ENCODE measurements around the gene DUSP12.
"Not testable (repeated sequence)": the region's sequence is repeated elsewhere in the genome, so short reads cannot be mapped to it uniquely, and the experiment has no call there.

DUSP12 gene

GRCh38 chr1:161749509-161750407, at the start of gene DUSP12:
TSS of gene DUSP12 (plus strand) at chr1:161749786. CDS start at chr1:161749802, 16 bp downstream.
- DNase-seq (ENCODE audit: low spot score) (peak; percentile 96), FAIRE-seq (no peak)

GRCh38 chr1:161702250-161702649, 47.3 kb upstream of the DUSP12 start:
- FAIRE-seq: no peak

GRCh38 chr1:161705537-161705936, 44.0 kb upstream of the DUSP12 start:
- FAIRE-seq (no peak), DNase-seq (ENCODE audit: low spot score) (no peak)

More at GRCh38 chr1:161702250-161702649, 47.3 kb upstream of the DUSP12 start:
- DNase-seq (ENCODE audit: low spot score): no peak

- DNase-seq (ENCODE audit: low spot score): no peak
- no peak for FAIRE-seq
Observed at GRCh38 chr1:161706113-161706481, 43.5 kb upstream of the DUSP12 start.

- DNase-seq (ENCODE audit: low spot score): peak; percentile 41
- no peak for FAIRE-seq
Observed at GRCh38 chr1:161706482-161707347, 42.9 kb upstream of the DUSP12 start, which contains the start of gene FCRLA. TSS of gene FCRLA (plus strand) at chr1:161707229. CDS start at chr1:161707265, 36 bp downstream.

- no peak for DNase-seq (ENCODE audit: low spot score)
- no peak for FAIRE-seq
Observed at GRCh38 chr1:161707503-161707902, 42.1 kb upstream of the DUSP12 start.

GRCh38 chr1:161709373-161709772, 40.2 kb upstream of the DUSP12 start:
- no peak for FAIRE-seq

GRCh38 chr1:161710560-161710959, 39.0 kb upstream of the DUSP12 start:
- DNase-seq (ENCODE audit: low spot score): no peak
- no peak for FAIRE-seq

More at GRCh38 chr1:161709373-161709772, 40.2 kb upstream of the DUSP12 start:
- no peak for DNase-seq (ENCODE audit: low spot score)

GRCh38 chr1:161718559-161719324, 30.8 kb upstream of the DUSP12 start:
- FAIRE-seq: no peak

GRCh38 chr1:161719325-161719611, 30.3 kb upstream of the DUSP12 start:
- FAIRE-seq (no peak), DNase-seq (ENCODE audit: low spot score) (no peak)

More at GRCh38 chr1:161718559-161719324, 30.8 kb upstream of the DUSP12 start:
- no peak for DNase-seq (ENCODE audit: low spot score)

- DNase-seq (ENCODE audit: low spot score) (no peak), FAIRE-seq (no peak)
Observed at GRCh38 chr1:161720422-161720821, 29.2 kb upstream of the DUSP12 start.

GRCh38 chr1:161720956-161721737, 28.4 kb upstream of the DUSP12 start, which contains the start of gene FCRLB:
TSS of gene FCRLB (plus strand) at chr1:161721544. CDS start at chr1:161722673, 1,129 bp downstream.
- DNase-seq (ENCODE audit: low spot score) (no peak), FAIRE-seq (no peak)

- DNase-seq (ENCODE audit: low spot score): peak; percentile 72
- no peak for FAIRE-seq
Observed at GRCh38 chr1:161721738-161722343, 27.7 kb upstream of the DUSP12 start.

- FAIRE-seq (no peak), DNase-seq (ENCODE audit: low spot score) (no peak)
Observed at GRCh38 chr1:161722406-161722805, 27.2 kb upstream of the DUSP12 start.

- DNase-seq (ENCODE audit: low spot score) (no peak), FAIRE-seq (no peak)
Observed at GRCh38 chr1:161723459-161724141, 26.0 kb upstream of the DUSP12 start.

- not testable (repeated sequence) for FAIRE-seq; DNase-seq (ENCODE audit: low spot score)
Observed at GRCh38 chr1:161725258-161725907, 24.2 kb upstream of the DUSP12 start.

- FAIRE-seq (no peak), DNase-seq (ENCODE audit: low spot score) (peak; percentile 40)
Observed at GRCh38 chr1:161725908-161726472, 23.6 kb upstream of the DUSP12 start.

- no peak for FAIRE-seq
- peak; percentile 85 for DNase-seq (ENCODE audit: low spot score)
Observed at GRCh38 chr1:161726473-161727255, 22.9 kb upstream of the DUSP12 start.

Data from urothelium cell line (cell line).